Keratinocyte (primary cell): ENCODE data around the gene CCBE1. TPM values are rescaled to one million over a fixed set of nuclear protein-coding genes. Genes with fewer than 3 reads are reported as not detected.

Experiments used
- DNase-seq: peaks from one replicate; pipeline ENCODE4 v3.0.0-alpha.2; 2011; ENCODE audit warnings: low read depth, missing footprints, low spot score
- FAIRE-seq: peaks from 2 replicates; lab custom pipeline; 2011; peaks lifted over from hg19 to GRCh38; lab: Jason Lieb, UNC
- H2AFZ ChIP-seq: 2 replicates; pipeline ENCODE4 v1.6.0; 2012; ENCODE audit warnings: low read length, control low read depth, inconsistent platforms; ENCODE audit not compliant: control insufficient read depth
- H3K27ac ChIP-seq: 2 replicates; pipeline ENCODE4 v1.5.1; 2011; ENCODE audit warnings: low read length; ENCODE audit not compliant: control insufficient read depth, insufficient read depth
- H3K27me3 ChIP-seq: 3 replicates; pipeline ENCODE4 v1.6.0; 2011; ENCODE audit warnings: low read length; ENCODE audit not compliant: control insufficient read depth, insufficient read depth; ENCODE audit errors: extremely low read depth
- H3K36me3 ChIP-seq, 2 experiments: 2 replicates in 1 of 2; 3 replicates in 1 of 2; pipeline ENCODE4 v1.5.1; 2011; ENCODE audit warnings: low read length in 2 of 2, mild to moderate bottlenecking in 1 of 2; ENCODE audit not compliant: control insufficient read depth in 2 of 2, insufficient read depth in 2 of 2; ENCODE audit errors: extremely low read depth in 1 of 2
- H3K4me1 ChIP-seq: 3 replicates; pipeline ENCODE4 v1.5.1; 2011; ENCODE audit warnings: low read length; ENCODE audit not compliant: control insufficient read depth, insufficient read depth; ENCODE audit errors: extremely low read depth
- H3K4me2 ChIP-seq: 3 replicates; pipeline ENCODE4 v1.6.0; 2011; ENCODE audit warnings: low read depth, low read length; ENCODE audit not compliant: control insufficient read depth, insufficient read depth; ENCODE audit errors: extremely low read depth
- H3K4me3 ChIP-seq, 3 experiments: fragments of 200-600 bp in 1 of 3; sonication (generic) in 1 of 3; 2 replicates in 2 of 3; 3 replicates in 1 of 3; pipeline ENCODE4 v1.5.1; 2011 to 2016; ENCODE audit warnings: low read length in 3 of 3, mild to moderate bottlenecking in 3 of 3, control low read depth in 2 of 3, inconsistent platforms in 1 of 3, low read depth in 1 of 3, mixed read lengths in 1 of 3, mixed run types in 1 of 3, moderate library complexity in 1 of 3; ENCODE audit not compliant: control insufficient read depth in 2 of 3, insufficient read depth in 2 of 3; ENCODE audit errors: extremely low read depth in 1 of 3
- H3K79me2 ChIP-seq: 2 replicates; pipeline ENCODE4 v1.6.0; 2012; ENCODE audit warnings: low read length; ENCODE audit not compliant: control insufficient read depth, insufficient read depth
- H3K9ac ChIP-seq: 3 replicates; pipeline ENCODE4 v1.6.0; 2011; ENCODE audit warnings: low read length; ENCODE audit not compliant: control insufficient read depth, insufficient read depth; ENCODE audit errors: extremely low read depth
- H3K9me1 ChIP-seq: 3 replicates; pipeline ENCODE4 v1.6.0; 2011; ENCODE audit warnings: low read length; ENCODE audit not compliant: control insufficient read depth, insufficient read depth; ENCODE audit errors: extremely low read depth
- H3K9me3 ChIP-seq: 2 replicates; pipeline ENCODE4 v1.5.1; 2012; ENCODE audit warnings: low read depth, low read length; ENCODE audit not compliant: control insufficient read depth
- H4K20me1 ChIP-seq: 3 replicates; pipeline ENCODE4 v1.6.0; 2011; ENCODE audit warnings: low read length; ENCODE audit not compliant: control insufficient read depth, insufficient read depth; ENCODE audit errors: extremely low read depth
- CTCF ChIP-seq, 3 experiments: IDR thresholded peaks in 1 of 3; conservative IDR thresholded peaks in 1 of 3; optimal IDR thresholded peaks in 1 of 3; 2 replicates in 2 of 3; 3 replicates in 1 of 3; pipeline versions ENCODE3 to v1.5.1; 2011; ENCODE audit warnings: low read length in 3 of 3, mild to moderate bottlenecking in 3 of 3, moderate library complexity in 2 of 3, control low read depth in 1 of 3, inconsistent platforms in 1 of 3; ENCODE audit not compliant: insufficient read depth in 2 of 3; ENCODE audit errors: extremely low read depth in 1 of 3
- EZH2 ChIP-seq: IDR thresholded peaks from one replicate; pipeline ENCODE4 v1.6.1; 2012; ENCODE audit warnings: inconsistent platforms, mild to moderate bottlenecking, low read length, moderate library complexity
- dilution Hi-C: fragments of 300-500 bp; cut with MboI; formaldehyde crosslinking; loops from one replicate; pipeline ENCODE4 v1.7.0; 2020; ENCODE audit warnings: low sequenced_read_pairs; ENCODE audit not compliant: extremely low pct_ligation_motif_present
- polyA plus RNA-seq, 5 experiments: library from polyadenylated mRNA; depleted of rRNA in 3 of 5; stranded (reverse) in 3 of 5; stranded (forward) in 1 of 5; unstranded in 1 of 5; fragments of >200 nt; gene quantifications; 1 replicate in 1 of 5; 2 replicates in 3 of 5; 3 replicates in 1 of 5; pipeline versions ENCODE4 v1.2.1 to v1.2.3, GENCODE V29; 2011 to 2012; ENCODE audit warnings: missing spikeins in 2 of 5, low read depth in 1 of 5, low replicate concordance in 1 of 5

The CCBE1 gene
- polyA plus RNA-seq, 1 donor (not counting 4 experiments of a cell fraction or from before 2014, with no cell fraction given): 20.1 TPM

GRCh38 chr18:59566533-59566971 lies 130.7 kb downstream of the CCBE1 start:
- no peaks in the 10 kb centered on the region for H3K36me3 ChIP-seq
- no peak overlapping the region for H3K4me2 ChIP-seq
- H3K79me2 ChIP-seq: no peaks in the 10 kb centered on the region
- dilution Hi-C loops: no loop called here
- H3K27me3 ChIP-seq: no peaks in the 10 kb centered on the region
- DNase-seq: no peak
- FAIRE-seq: no peak
- no peaks in the 10 kb centered on the region for H4K20me1 ChIP-seq
- H3K9me1 ChIP-seq: no peaks in the 10 kb centered on the region
- H3K27ac ChIP-seq: no peak overlapping the region
- H3K4me1 ChIP-seq: no peaks in the 10 kb centered on the region
- H3K9me3 ChIP-seq: no peaks in the 10 kb centered on the region
- TF ChIP-seq EZH2 (no peak), CTCF (optimal IDR thresholded peaks at IDR 0.05 in 1 of 3, IDR thresholded peaks at IDR 0.05 in 1 of 3, conservative IDR thresholded peaks at IDR 0.05 in 1 of 3; ENCODE audit: extremely low read depth in 1 of 3, insufficient read depth in 2 of 3, low read length in 3 of 3) (no peak)
- H3K9ac ChIP-seq: no peak overlapping the region
- no peak overlapping the region for H2AFZ ChIP-seq
- H3K4me3 ChIP-seq: no peak overlapping the region

GRCh38 chr18:59565957-59566356 lies 131.3 kb downstream of the CCBE1 start:
- dilution Hi-C loops: no loop called here
- TF ChIP-seq EZH2 (no peak), CTCF (optimal IDR thresholded peaks at IDR 0.05 in 1 of 3, IDR thresholded peaks at IDR 0.05 in 1 of 3, conservative IDR thresholded peaks at IDR 0.05 in 1 of 3; ENCODE audit: extremely low read depth in 1 of 3, insufficient read depth in 2 of 3, low read length in 3 of 3) (no peak)

More at GRCh38 chr18:59565957-59566356, 131.3 kb downstream of the CCBE1 start:
- H3K4me3 ChIP-seq: no peak overlapping the region
- no peak overlapping the region for H2AFZ ChIP-seq
- H3K79me2 ChIP-seq: no peaks in the 10 kb centered on the region
- H3K9me3 ChIP-seq: no peaks in the 10 kb centered on the region
- DNase-seq (no peak), FAIRE-seq (no peak)
- H3K9me1 ChIP-seq: no peaks in the 10 kb centered on the region
- no peaks in the 10 kb centered on the region for H3K36me3 ChIP-seq
- H3K27ac ChIP-seq: no peak overlapping the region
- no peak overlapping the region for H3K9ac ChIP-seq
- H4K20me1 ChIP-seq: no peaks in the 10 kb centered on the region
- no peaks in the 10 kb centered on the region for H3K4me1 ChIP-seq
- no peaks in the 10 kb centered on the region for H3K27me3 ChIP-seq
- H3K4me2 ChIP-seq: no peak overlapping the region
